ENCODE data around the gene LRRC4.

DNA sequence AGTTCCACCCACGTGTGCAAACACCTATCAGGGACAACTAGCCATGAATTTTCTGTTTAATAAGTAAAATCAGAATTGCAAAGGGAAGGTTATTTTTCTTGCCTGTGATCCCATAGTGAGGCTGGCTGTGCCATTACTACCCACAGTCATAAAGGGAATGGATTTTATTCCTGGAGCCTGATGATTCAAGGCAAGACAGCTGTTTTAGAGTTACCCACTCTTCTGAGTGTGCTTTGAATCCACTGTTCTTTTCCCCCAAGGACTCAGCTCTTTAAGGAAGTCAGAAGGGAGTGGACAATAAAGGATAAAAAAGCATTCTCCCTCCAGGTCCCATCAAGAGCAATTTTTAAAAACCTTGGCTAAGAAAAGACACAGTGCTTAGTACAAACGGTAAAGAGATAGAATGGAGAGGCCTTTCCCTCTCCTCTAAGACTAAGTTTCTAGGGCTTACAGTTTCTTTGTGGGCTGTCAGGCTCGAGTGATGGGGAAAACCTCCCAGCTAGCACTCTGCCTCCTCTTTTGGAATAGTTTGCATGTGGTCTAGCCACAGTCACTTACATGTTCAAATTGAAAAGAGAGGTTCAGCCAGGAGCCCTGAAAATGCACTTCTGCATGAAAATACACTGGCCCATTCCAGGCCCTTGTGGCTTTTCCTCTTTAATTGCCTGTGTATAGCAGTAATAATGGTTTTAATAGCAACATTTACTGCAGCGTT, 5.1 kb upstream of the LRRC4 start:
- TF ChIP-seq POLR2A (IDR thresholded peaks at IDR 0.05) (no peak), EP300 (IDR thresholded peaks at IDR 0.05) (no peak)
- TF ChIP-seq, protein P1, sequence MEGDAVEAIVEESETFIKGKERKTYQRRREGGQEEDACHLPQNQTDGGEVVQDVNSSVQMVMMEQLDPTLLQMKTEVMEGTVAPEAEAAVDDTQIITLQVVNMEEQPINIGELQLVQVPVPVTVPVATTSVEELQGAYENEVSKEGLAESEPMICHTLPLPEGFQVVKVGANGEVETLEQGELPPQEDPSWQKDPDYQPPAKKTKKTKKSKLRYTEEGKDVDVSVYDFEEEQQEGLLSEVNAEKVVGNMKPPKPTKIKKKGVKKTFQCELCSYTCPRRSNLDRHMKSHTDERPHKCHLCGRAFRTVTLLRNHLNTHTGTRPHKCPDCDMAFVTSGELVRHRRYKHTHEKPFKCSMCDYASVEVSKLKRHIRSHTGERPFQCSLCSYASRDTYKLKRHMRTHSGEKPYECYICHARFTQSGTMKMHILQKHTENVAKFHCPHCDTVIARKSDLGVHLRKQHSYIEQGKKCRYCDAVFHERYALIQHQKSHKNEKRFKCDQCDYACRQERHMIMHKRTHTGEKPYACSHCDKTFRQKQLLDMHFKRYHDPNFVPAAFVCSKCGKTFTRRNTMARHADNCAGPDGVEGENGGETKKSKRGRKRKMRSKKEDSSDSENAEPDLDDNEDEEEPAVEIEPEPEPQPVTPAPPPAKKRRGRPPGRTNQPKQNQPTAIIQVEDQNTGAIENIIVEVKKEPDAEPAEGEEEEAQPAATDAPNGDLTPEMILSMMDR (IDR thresholded peaks at IDR 0.05), result no peak

Data from upper lobe of left lung (tissue), 4 donors.